T-helper 9 cell (primary cell): ENCODE measurements around the gene PARVA.

ENCODE experiments used
- DNase-seq: peaks from one replicate; pipeline ENCODE4 v3.0.0-alpha.2; 2020

PARVA gene

DNA sequence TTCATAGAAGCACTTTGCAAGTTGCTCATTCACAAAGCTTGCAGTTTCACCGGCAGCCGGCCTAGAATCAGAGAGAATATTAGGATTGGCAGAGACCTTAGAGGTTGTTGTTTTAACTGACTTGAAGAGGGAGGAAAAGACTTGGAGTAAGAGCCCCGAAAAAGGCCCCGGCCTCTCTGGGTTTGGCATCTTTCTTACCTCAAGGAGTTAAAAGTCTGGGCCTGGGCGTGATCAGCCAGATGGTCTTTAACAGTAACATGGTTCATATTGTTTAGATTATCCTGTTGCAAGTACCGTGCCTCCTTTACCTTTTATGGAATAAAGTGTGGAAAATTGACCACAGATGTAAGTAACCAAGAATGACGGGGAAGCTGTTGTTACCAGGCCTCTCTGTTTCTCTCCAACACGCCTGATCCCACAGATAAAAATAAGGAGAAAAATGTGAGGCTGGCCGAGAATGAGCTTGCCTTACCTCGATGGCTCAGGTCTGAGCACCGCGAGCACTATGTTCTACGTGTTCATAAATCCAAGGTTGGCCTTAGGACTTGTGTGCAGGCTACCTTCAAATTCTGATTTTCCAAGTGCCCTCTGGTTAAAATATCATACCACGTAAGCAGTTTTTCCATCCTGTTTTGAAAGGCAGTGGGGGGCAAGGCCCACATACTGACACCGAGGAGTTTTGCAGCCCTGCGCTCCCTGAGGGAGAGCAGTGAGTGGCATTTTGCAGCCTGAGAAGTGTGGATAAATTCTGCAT lies 56.4 kb downstream of the PARVA start:
- no peak for DNase-seq

DNA sequence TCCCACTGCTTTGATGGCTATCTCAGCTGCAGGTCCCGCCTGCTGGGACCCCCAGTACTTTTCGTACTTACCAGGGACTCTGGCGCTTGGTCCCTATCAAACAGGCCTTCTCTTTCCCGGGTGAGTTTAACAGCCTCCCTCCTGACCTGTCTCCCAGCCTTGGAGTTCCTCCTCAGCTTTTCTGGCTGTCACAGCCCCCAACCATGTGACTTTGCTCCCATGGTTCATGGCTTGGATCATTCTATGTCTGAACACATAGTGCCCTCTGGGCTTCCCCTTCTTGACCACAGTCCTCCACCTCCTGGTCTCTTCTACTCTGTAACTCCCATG lies 56.9 kb downstream of the PARVA start:
- no peak for DNase-seq

DNA sequence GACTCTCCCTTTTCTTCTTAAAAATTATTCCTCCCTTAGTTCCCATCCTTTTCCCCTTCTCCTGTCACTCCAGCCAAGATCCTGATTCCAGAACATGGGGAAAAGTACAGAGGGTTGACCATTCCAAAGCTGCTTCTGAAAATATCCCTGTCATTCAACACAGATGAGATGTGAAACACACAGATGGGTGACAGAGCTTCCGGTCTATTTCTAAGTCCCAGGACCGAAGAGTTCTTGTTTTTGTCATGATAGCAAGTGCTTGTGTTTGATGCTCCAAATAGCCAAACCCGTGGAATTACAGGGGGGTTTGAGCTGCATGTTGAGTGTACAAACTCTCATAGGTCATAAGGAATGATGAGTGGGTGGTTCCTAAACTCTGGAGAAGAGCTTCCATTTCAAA lies 57.9 kb downstream of the PARVA start:
- DNase-seq, result no peak

DNA sequence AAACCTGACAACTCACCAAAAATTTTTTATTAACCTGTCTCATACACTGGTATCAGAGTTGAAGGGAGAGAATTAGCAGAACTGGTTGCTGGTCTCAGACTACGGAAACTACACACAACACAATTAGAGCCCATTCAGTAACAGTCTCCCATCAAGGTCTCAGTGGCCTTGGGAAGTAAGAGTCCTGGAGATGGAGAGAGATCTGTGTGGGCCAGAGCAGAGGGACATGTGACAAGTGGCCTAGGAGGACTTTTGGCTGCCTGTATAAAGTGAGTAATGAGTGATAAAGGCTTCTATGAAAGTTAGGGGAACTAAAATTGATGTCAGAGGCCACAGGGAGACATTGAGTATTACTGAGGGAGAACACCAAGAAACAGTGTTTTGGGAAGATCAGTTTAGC lies 58.9 kb downstream of the PARVA start:
- no peak for DNase-seq

DNA sequence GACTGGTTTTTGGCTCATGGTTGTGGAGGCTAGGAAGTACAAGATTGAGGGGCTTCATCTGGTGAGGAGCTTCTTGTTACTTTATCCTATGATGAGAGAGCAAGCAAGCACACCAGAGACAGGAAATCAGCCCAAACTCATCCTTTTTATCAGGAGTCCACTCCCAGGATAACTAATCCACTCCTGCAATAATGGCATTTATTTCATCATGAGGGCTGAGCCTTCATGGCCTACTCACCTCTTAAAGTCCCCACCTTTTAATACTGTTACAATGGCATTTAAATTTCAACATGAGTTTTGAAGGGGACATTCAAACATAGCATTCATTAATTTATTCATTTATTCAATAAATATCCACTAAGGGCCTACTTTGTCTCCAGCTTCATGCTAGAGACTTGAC lies 60.9 kb downstream of the PARVA start:
- DNase-seq, result no peak

DNA sequence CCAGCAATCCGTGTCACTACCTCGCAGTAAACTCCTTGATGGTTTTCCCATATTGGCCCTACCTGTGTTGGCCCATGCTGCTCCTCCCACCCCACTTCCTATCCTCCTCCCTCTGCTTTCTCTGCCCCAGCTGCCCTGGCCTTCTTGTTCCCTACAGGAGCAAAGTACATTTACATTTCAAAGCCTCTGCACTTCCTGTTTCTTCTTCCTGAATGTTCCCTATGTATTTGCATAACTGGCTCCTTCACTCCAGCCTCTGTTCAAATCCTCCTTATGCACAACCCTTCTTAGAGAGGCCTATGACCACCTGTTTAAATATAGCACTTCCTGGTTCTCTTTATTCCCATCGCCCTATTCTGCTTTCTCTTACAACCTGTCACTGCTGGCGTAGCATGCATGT lies 62.2 kb downstream of the PARVA start:
- no peak for DNase-seq

DNA sequence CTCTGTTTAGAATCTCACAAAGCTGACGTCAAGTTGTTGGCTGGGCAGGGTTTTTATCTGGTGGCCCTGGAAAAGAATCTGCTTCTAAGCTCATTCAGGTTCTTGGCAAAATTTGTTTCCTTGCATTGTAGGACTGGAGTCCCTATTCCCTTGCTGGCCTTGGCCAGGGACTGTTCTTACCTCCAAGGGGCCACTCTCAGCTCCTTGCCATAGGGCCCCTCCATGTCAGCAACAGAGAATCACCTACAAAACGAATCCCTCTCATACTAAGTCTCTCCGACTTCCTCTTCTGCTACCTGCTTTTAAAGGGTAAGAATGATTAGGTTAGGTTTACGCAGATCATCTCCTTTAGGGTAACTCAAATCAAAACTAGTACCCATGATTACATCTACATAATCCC lies 63.2 kb downstream of the PARVA start:
- DNase-seq, result no peak

DNA sequence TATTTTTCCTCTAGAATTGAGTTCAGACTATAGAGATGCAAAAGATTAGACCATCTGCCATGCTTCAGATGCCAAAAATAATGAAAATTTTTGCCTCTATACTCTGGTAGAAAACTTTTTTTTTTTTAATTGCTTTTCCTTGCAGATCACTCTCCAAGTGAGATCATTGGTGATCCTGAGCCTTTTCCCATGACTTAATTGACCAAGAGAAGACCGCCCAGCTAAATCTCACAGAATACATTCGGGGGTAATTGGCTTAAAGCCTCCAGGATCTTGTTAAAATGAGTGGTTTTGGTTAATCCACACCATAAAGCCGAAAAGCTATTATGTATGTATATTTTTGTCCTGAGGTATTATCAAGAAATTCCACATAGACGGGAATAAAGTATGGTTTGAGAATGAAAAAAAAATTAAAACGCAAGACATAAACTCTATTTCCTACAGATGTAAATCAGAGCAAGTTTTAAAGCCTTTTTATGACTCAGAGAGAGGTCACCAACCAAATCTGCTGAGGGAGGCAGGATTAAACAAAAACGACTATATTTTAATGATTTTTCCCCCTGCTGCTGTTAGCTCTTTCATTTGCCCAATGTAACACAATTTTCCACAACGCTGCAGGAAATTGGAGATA lies 64.0 kb downstream of the PARVA start:
- no peak for DNase-seq

DNA sequence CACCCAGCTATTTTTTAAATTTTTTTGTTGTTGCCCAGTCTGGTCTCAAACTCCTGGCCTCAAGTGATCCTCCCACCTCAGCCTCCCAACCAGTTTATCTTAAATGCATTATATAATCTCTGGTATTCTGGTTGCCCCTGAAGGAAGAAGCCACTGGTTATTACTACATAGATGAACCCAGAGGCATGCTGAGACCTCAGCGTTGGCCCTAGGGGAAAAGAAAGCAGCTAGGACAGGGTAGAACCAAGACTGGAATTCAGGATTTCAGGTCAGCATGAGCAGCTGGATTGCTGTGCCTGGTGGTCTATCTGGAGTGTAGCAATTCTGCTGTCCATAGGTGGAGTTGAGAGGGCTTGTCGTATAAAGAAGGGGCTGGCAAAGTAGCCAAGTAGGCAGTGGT lies 67.2 kb downstream of the PARVA start:
- no peak for DNase-seq

DNA sequence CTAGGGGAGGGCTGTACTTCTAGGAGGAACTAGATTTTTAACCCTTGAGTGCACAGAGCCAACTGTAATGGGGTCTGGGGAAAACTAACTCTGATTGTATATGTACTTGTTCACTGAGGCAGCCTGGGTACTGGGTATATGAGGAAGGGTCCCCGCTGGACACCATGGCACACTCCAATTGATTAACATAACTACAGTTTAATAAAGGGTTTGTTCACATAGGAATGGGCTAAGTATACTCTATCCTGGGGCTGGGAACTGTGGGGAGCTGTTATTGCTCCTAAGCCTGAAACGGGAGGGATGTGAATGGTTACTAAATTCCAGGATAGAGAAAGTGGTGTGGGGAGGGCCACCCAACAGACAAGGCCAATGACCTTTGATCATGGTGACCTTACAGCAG lies 67.6 kb downstream of the PARVA start:
- DNase-seq, result no peak

DNA sequence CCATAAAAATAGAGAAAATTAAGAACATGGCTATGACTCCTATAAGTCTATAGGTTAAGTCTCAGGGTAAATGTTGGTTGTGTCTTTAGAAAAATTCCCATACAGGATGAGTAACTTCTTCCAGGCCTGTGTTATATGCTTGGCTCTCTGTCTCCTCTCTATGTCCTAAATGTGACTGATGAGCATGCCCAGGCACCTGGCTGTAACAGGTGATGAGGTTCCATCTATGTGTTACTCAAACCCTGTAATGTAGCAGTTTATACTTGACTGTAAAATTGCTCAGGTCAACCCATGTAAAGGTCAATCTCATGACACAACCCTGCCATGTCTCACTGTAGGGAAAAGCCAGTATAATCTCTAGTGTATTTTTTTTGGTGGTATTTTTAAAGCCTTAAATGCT lies 69.5 kb downstream of the PARVA start:
- no peak for DNase-seq

DNA sequence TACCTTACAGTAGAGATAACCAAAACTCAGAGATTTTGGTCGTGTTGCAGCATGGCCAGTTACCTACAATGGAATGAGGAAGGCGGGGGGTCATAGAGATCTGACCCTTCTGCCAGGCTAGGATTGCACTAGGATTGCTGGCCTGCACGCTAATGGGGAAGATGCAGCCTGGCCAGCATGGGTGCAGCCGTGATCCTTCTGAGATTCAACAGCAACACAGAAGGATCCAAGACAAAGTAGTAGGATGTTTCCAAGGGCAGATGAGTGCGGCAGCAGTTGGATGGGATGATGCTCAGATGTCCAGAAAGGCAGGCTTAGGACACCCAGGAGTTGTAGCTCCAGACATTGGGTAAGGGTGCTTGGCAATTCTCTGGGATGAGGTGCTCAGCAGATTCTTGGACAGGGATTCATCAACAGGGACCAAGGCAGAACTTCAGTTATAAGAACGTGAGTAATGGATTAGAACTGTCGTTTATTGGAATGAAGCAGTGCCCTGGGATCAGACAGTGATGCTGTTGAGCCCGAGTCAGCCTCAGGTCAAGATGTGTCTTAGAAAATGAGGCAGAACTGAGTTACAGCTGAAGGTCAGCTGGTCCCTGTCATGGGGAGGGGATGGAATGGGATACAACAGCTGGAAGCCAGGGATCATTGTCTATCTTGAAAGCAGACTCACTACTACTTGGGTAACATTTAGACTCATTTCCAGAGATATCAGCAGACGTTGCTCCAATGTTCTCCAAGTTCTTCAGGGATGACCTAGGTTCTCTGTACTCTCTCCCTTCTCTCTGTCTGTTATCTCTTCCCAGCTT lies 71.0 kb downstream of the PARVA start:
- DNase-seq, result no peak

DNA sequence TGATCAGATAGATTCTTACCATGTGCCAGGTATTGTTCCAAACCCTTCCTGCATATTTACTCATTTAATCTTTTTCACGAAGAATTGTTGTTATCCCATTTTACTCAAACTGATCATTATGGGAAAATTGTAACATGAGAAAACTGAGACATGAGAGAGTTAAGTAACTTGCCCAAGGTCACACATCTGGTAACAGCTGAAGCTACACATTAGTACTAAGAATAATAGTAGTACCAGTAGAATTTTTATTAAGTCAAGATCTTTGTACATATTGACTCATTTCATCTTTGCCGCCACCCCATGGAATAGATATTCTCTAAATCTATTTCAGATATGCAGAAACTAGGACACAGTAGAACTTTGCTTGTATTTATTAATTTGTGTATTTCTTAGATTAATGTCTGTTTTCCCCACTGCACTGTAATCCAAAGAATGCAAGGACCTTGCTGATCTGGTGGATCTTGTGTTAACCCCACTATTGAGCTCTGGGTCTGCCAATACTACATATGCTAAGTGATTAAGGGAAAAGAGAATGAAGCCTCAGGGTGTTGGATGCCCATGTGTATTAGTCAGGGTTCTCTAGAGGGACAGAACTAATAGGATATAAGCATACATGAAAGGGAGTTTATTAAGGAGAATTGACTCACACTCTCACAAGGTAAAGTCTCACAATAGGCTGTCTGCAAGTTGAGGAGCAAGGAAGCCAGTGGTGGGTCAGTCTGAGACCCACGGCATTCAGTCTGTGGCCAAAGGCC lies 72.8 kb downstream of the PARVA start:
- DNase-seq, result no peak

DNA sequence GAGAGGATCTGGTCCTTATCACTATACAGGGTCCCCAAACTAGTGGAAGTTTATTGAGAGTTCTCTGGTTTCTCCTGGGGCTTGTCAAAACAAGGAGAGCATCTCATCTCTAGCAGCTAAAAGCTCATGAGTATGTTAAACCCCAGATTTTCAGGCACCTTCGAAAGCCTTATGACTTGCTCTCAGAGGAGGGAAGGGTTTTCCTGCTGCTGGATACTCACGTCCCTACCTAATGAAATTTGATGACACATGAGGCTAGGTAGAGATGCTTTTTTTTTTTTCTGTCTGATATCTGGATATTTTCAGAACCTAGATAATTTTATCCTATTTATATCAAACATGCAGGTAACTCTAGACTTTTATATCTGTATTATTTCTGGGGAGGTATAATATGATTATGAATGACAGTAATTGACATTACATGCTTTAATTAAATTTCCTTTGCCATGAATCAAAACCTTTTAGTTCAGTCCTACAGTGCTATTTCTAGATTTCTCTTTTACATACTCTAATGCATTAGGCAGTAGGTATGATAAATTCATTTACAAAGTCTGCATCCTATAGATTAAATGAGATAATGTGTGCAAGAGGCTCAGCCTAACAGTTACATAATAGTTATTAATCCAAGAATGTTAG lies 73.9 kb downstream of the PARVA start:
- no peak for DNase-seq

DNA sequence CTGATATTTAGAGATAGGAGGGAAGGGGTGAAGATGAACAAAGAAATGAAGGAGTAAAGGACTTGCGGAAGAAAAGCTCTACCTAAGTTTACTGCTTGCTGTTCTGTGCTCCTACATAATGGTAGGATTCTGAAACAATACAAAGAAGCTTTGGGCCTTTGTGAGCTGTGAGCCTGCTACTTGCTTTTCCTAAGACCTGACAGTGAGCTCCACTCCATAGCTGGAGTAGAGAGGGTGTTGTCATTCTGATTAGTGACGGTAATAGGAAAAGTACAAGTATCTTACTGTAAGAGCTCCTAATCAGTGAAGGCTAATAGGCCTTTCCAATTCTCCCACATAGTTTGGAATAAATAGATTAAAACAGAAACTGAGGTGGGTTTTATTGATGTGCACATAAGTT lies 75.9 kb downstream of the PARVA start:
- DNase-seq, result no peak

DNA sequence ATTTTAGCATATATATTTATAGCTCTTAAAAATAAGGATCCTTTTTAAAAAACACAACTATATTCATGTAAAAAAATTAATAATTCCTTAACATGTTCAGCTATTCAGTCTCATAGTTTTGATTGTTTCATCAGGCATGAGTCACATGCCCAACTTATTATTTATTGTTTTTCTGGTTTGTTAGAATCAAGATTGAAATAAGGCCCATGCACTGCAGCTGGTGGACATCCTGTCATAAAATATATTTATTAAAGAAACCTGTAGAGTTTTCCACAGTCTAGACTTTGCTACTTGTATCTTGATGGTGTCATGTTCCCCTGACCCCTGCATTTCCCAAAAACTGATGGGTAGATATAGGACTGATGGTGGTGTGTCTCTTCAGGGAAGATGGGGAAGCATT lies 77.4 kb downstream of the PARVA start:
- DNase-seq, result no peak

DNA sequence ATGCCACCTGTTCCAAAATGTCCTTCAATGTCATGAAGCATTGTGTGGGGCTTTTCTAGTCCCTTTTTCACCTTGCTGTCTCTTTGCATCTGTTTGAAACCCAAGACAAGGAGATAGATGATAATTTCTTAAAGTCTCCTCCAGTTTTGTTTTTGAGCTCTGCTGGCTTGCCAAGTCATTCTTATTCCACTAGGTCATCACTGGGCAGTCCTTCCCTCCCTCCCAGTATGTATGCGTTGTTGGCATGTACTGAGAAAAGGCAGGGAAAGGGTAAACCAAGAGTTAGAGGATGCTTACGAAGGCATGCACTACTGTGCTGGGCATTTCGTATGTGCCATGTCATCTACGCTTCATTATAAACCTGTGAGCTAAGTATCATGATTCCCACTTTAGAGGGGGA lies 78.6 kb downstream of the PARVA start:
- no peak for DNase-seq

DNA sequence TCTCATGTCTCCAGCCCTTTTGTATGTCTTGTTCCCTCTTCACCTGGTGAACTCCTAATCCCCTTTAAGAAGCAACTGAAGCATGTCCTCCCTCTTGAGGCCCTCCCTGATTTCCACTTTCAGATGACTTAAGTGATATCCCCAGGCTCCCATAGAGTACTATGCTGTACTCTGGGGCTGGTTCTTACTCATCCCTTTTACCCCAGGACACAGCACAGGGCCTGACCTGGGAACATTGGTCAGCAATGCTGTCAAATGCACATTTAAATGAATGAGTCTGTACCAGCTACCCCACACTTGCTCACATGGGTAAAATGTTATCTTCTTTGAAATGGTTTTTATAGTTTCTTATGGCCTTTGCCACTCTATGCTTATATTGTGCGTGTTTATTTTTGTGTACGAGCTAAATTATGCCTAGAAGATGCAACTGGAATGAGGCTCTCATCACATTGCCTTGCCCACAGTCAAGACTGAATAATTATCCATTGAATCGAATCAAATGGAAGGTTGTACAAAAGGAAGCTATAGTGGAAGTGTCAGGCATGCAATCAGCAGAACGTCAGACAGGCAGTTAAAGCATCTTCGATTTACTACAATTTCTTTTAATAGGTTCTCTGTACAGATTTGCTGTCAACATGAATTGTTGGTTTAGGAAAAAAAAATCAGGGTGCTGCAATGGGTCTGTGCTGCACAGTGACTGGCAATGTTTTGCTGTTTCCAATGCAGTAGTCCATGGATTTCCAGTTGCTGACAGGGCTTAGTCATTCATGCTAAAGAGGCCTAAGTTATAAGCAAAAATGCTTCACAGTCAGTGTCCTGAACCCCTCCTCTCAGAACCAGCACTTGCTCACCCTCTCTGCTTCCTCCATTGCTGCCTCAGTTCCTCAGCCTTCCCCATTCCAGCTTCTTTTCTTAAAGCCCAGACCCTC lies 79.5 kb downstream of the PARVA start:
- no peak for DNase-seq

DNA sequence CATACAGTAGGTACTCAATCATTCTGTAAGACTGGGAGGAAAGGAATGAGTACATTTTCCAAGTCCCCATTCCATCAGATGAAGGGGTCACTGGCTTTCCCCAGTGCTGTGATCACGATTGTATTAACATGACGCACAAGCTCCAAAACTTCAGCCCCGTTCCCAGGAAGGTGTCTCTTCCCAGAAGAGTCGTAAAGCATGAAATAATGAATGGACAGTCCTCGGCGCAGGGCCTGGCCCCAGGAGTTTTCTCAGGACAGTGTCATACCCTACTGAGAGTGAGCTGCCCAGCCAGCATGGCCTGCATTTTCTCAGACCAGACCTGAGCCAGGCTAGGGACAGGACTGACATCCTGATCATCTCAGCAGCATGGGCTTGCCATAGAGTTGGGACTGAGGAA lies 80.7 kb downstream of the PARVA start:
- DNase-seq, result no peak

DNA sequence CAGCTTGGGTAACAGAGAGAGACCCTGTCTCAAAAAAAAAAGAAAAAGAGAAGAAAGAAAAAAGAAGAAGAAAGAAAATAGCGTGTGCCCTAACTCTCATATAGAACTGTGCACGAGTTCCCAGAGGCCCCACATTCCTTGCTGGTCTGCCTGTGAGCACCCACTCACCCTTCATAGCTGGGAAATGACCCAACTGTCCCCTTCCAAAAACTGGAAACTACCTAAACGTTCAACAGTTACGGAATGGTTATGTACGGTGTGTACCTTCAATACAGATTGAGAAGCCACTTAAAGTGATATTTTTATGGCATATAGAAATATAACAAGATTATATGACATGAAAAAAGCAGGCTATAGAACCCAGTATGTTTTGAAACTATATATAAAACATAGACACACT lies 82.0 kb downstream of the PARVA start:
- no peak for DNase-seq

DNA sequence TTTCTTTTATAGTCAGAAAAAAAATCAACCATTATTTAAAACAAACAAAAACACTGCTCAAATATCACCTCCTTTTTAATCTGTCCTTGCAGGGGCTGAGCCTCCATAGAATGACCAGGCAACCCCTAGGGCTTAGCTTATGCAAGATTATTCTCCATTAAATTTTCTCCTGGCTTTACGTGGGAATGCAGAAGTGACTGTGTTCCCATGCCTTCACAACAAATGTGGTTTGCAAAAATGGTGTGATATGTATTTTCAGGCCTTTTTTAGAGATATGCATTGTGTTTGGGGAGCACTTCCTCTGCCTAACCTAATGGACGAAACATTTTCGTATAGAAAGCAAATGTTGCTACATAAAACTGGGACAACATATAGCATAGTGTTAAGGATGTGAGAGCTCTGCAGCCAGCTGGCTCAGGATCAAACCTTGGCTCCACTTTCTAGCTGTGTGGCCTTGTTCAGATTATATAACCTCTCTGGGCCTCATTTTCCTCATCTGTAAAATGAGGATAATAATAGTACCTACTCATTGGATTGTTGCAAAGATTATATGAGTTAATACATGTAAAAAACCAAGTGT lies 82.6 kb downstream of the PARVA start:
- DNase-seq, result no peak
